Left lobe of liver (tissue), 2 donors: Measurements from ENCODE around the gene ASPSCR1. TPM values are rescaled to one million over a fixed set of nuclear protein-coding genes. Genes with fewer than 3 reads are reported as not detected.

ENCODE experiments used
- ATAC-seq: fragments of 200-7000 bp; cut with Tn5 transposase; one replicate; pipeline ENCODE4 v1.9.1; 2020; ENCODE audit warnings: mild to moderate bottlenecking, moderate library complexity
- DNase-seq: peaks from one replicate; pipeline ENCODE4 v3.0.0-alpha.2; 2020; ENCODE audit warnings: low spot score
- total RNA-seq: library from RNA; stranded (reverse); gene quantifications from one replicate; pipeline ENCODE4 v1.2.1, GENCODE V29; 2021
- donor health status: DM: no; HTN: no; CAD: no; lungs with moderate emphysema.
- donor health status: DM: no; HTN: yes; CAD: no.

The ASPSCR1 gene
- total RNA-seq, 1 donor from 2014 or later = 62.9 TPM

- ATAC-seq (no peak), DNase-seq (no peak)
Measured at GRCh38 chr17:82062984-82063368, 85.5 kb downstream of the ASPSCR1 start.

GRCh38 chr17:82063424-82064415, 86.3 kb downstream of the ASPSCR1 start:
- peak; percentile 72 for ATAC-seq
- DNase-seq = peak; percentile 82

GRCh38 chr17:82064433-82065192, 87.2 kb downstream of the ASPSCR1 start:
- DNase-seq = no peak
- peak; percentile 61 for ATAC-seq

- DNase-seq = no peak
- ATAC-seq = no peak
Measured at GRCh38 chr17:82065193-82065637, 87.8 kb downstream of the ASPSCR1 start.

- DNase-seq = no peak
- ATAC-seq = peak; percentile 70
Measured at GRCh38 chr17:82065638-82066303, 88.3 kb downstream of the ASPSCR1 start, which contains the start of gene DUS1L. DUS1L (minus strand) TSS chr17:82065804; CDS start chr17:82065059, 745 bp downstream.

Other genes starting within 250 kb of the ASPSCR1 start
- gene GCGR, start 173.5 kb upstream of the ASPSCR1 start, total RNA-seq = 109 TPM
- 17.9 TPM for gene MCRIP1, start 144.3 kb upstream of the ASPSCR1 start, total RNA-seq
- gene PPP1R27, start 142.6 kb upstream of the ASPSCR1 start, total RNA-seq = not detected
- 1,392 TPM for gene P4HB, start 117.1 kb upstream of the ASPSCR1 start, total RNA-seq
- gene ARHGDIA, start 106.3 kb upstream of the ASPSCR1 start, total RNA-seq = 109 TPM
- 14.5 TPM for gene ALYREF, start 86.0 kb upstream of the ASPSCR1 start, total RNA-seq
- 95.7 TPM for gene ANAPC11, start 85.9 kb upstream of the ASPSCR1 start, total RNA-seq
- gene NPB, start 75.4 kb upstream of the ASPSCR1 start, total RNA-seq = 0.13 TPM
- 113 TPM for gene PCYT2, start 66.2 kb upstream of the ASPSCR1 start, total RNA-seq
- 18.0 TPM for gene SIRT7, start 59.5 kb upstream of the ASPSCR1 start, total RNA-seq
- gene MAFG, start 49.9 kb upstream of the ASPSCR1 start, total RNA-seq = 12.6 TPM
- 5.2 TPM for gene PYCR1, start 40.3 kb upstream of the ASPSCR1 start, total RNA-seq
- gene MYADML2, start 30.4 kb upstream of the ASPSCR1 start, total RNA-seq = not detected
- 4.2 TPM for gene NOTUM, start 16.4 kb upstream of the ASPSCR1 start, total RNA-seq
- gene CENPX, start 45.2 kb downstream of the ASPSCR1 start, total RNA-seq = 60.0 TPM
- gene LRRC45, start 45.7 kb downstream of the ASPSCR1 start, total RNA-seq = 19.4 TPM
- gene RAC3, start 54.0 kb downstream of the ASPSCR1 start, total RNA-seq = 8.7 TPM
- 1,477 TPM for gene DCXR, start 60.1 kb downstream of the ASPSCR1 start, total RNA-seq
- 45.8 TPM for gene RFNG, start 74.2 kb downstream of the ASPSCR1 start, total RNA-seq
- gene GPS1, start 74.3 kb downstream of the ASPSCR1 start, total RNA-seq = 84.1 TPM
- gene DUS1L, start 88.2 kb downstream of the ASPSCR1 start, total RNA-seq = 121 TPM
- gene FASN, start 120.6 kb downstream of the ASPSCR1 start, total RNA-seq = 267 TPM
- gene CCDC57, start 235.2 kb downstream of the ASPSCR1 start, total RNA-seq = 32.8 TPM